ENCODE data around the gene PIP4K2A. TPM values are rescaled to one million over a fixed set of nuclear protein-coding genes. Genes with fewer than 3 reads are reported as not detected.

The PIP4K2A gene
- total and polyA plus RNA-seq, 2 donors (not counting 3 experiments of a cell fraction or from before 2014, with no cell fraction given), result 11.8 to 32.6 TPM

DNA sequence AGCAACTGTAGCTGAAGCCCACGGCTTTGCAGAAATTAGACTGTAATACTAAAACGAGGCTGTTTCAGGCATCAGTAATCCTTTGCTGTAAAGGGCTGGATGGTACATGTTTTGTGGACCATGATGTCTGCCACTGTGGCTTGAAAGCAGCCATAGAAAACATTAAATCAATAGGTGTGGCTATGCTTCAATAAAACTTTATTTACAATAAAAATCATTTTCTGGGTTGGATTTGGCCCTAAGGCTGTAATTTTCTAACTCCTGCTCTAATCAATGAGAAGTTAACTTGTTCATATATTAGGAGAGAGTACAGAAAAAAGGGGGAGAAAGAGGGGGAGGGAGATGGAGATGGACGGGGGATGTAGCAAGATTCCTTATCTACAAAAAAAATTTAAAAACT lies 183.4 kb downstream of the PIP4K2A start:
- intact Hi-C loops (cut with micrococcal nuclease) (loop anchor here (10.0 kb wide), 1 partner anchor 1304 kb away; no protein-coding TSS in a partner anchor), dilution Hi-C loops (cut with MboI; ENCODE audit: extremely low pct_ligation_motif_present, low sequenced_read_pairs) (no loop called here)
- Histone ChIP-seq H3K27ac (ENCODE audit: insufficient read depth, low read depth, low read length) (no peak overlapping the region), H3K9me1 (replicated peaks; ENCODE audit: control insufficient read depth, extremely low read depth, insufficient read depth, low read length) (no peaks in the 10 kb centered on the region), H2AFZ (ENCODE audit: low read depth, low read length) (no peak overlapping the region), H3K4me1 (ENCODE audit: control insufficient read depth, extremely low read depth, insufficient read depth, low read length) (no peaks in the 10 kb centered on the region), H3K9ac (replicated peaks; ENCODE audit: extremely low read depth, insufficient read depth, low read length) (no peak overlapping the region), H3K4me2 (ENCODE audit: insufficient read depth, low read length) (no peak overlapping the region), H4K20me1 (replicated peaks; ENCODE audit: control insufficient read depth, extremely low read depth, insufficient read depth, low read length) (no peaks in the 10 kb centered on the region), H3K9me3 (replicated peaks; ENCODE audit: control insufficient read depth, insufficient read depth, low read length) (no peaks in the 10 kb centered on the region), H3K79me2 (ENCODE audit: control insufficient read depth, insufficient read depth, low read length) (no peaks in the 10 kb centered on the region), H3K36me3 (ENCODE audit: control insufficient read depth in 2 of 2, extremely low read depth in 1 of 2, insufficient read depth in 2 of 2, low read length in 2 of 2) (no peaks in the 10 kb centered on the region), H3K4me3 (replicated peaks in 1 of 3; ENCODE audit: insufficient read depth in 1 of 3, low read depth in 1 of 3, low read length in 3 of 3) (no peak overlapping the region), H3K27me3 (ENCODE audit: control insufficient read depth in 2 of 2, insufficient read depth in 2 of 2, low read length in 2 of 2) (peaks cover 2 to 3% of the 10 kb centered on the region in 2 experiments)
- FAIRE-seq (no peak), DNase-seq (ENCODE audit: low read depth, low spot score) (no peak)
- ChIA-PET CTCF (no interaction called here), POLR2A (no interaction called here)
- TF ChIP-seq GATA2 (IDR thresholded peaks at IDR 0.05; ENCODE audit: insufficient read depth, insufficient read length, low read depth, low read length) (no peak), EZH2 (IDR thresholded peaks at IDR 0.05; ENCODE audit: borderline replicate concordance, low read depth, low read length, severe bottlenecking) (no peak), FOS (IDR thresholded peaks at IDR 0.05; ENCODE audit: borderline replicate concordance, insufficient read depth, low read length) (no peak), POLR2AphosphoS5 (IDR thresholded peaks at IDR 0.05; ENCODE audit: insufficient read depth, low read depth, low read length) (no peak), POLR2A (IDR thresholded peaks at IDR 0.05; ENCODE audit: low read depth, low read length) (no peak), MYC (IDR thresholded peaks at IDR 0.05; ENCODE audit: low read depth, low read length) (no peak), JUN (IDR thresholded peaks at IDR 0.05; ENCODE audit: borderline replicate concordance, insufficient read depth, insufficient read length, low read depth) (no peak), MAX (IDR thresholded peaks at IDR 0.05; ENCODE audit: insufficient read depth, insufficient read length) (no peak)
- TF ChIP-seq, protein P1, sequence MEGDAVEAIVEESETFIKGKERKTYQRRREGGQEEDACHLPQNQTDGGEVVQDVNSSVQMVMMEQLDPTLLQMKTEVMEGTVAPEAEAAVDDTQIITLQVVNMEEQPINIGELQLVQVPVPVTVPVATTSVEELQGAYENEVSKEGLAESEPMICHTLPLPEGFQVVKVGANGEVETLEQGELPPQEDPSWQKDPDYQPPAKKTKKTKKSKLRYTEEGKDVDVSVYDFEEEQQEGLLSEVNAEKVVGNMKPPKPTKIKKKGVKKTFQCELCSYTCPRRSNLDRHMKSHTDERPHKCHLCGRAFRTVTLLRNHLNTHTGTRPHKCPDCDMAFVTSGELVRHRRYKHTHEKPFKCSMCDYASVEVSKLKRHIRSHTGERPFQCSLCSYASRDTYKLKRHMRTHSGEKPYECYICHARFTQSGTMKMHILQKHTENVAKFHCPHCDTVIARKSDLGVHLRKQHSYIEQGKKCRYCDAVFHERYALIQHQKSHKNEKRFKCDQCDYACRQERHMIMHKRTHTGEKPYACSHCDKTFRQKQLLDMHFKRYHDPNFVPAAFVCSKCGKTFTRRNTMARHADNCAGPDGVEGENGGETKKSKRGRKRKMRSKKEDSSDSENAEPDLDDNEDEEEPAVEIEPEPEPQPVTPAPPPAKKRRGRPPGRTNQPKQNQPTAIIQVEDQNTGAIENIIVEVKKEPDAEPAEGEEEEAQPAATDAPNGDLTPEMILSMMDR (IDR thresholded peaks at IDR 0.05; ENCODE audit: extremely low read depth in 1 of 2, insufficient read depth in 1 of 2, low read depth in 1 of 2, low read length in 2 of 2), result no peak
- no TSS peak for BruUV-seq (replicated peaks)
